ENCODE data around the gene ALDH1A3. TPM values are rescaled to one million over a fixed set of nuclear protein-coding genes. Genes with fewer than 3 reads are reported as not detected.

The ALDH1A3 gene
- total RNA-seq, 2 experiments from 2014 or later, result not detected

GRCh38 chr15:100890051-100890720, 10.6 kb downstream of the ALDH1A3 start:
- TF ChIP-seq CTCF (IDR thresholded peaks at IDR 0.05), result no peak
- no peak overlapping the region for H3K4me3 Mint-ChIP-seq
- intact Hi-C loops (cut with DNase I, micrococcal nuclease), result no loop called here
- H3K27ac ChIP-seq (ENCODE audit: low read depth in 1 of 2, low read length in 2 of 2), result no peak overlapping the region
- ChIA-PET POLR2A (no interaction called here), CTCF (no interaction called here)
- peaks cover 81% of the 10 kb centered on the region for H3K27me3 Mint-ChIP-seq
- H3K4me1 Mint-ChIP-seq (ENCODE audit: low read depth), result no peaks in the 10 kb centered on the region
- no peaks in the 10 kb centered on the region for H3K9me3 Mint-ChIP-seq
- H3K4me3 ChIP-seq (ENCODE audit: low read length), result no peak overlapping the region
- no peak for DNase-seq
- H3K4me1 ChIP-seq (ENCODE audit: insufficient read depth, low read length), result peaks cover 3% of the 10 kb centered on the region
- no peak overlapping the region for H3K27ac Mint-ChIP-seq
- no peaks in the 10 kb centered on the region for H3K36me3 ChIP-seq (ENCODE audit: insufficient read depth, low read length)
- ATAC-seq (ENCODE audit: poor library complexity), result no peak
- peaks cover 34 to 54% of the 10 kb centered on the region in 2 experiments for H3K27me3 ChIP-seq (ENCODE audit: control insufficient read depth in 1 of 2, insufficient read depth in 2 of 2, low read length in 2 of 2)
- no peaks in the 10 kb centered on the region for H3K36me3 Mint-ChIP-seq (ENCODE audit: low read depth)
- H3K9me3 ChIP-seq (ENCODE audit: control insufficient read depth in 1 of 2, insufficient read depth in 1 of 2, low read length in 2 of 2), result peaks cover 0 to 3% of the 10 kb centered on the region in 2 experiments

- H3K4me1 Mint-ChIP-seq (ENCODE audit: low read depth), result no peaks in the 10 kb centered on the region
- no peaks in the 10 kb centered on the region for H3K9me3 Mint-ChIP-seq
- no peak overlapping the region for H3K27ac ChIP-seq (ENCODE audit: low read depth in 1 of 2, low read length in 2 of 2)
- no peaks in the 10 kb centered on the region for H3K36me3 ChIP-seq (ENCODE audit: insufficient read depth, low read length)
- no peak for TF ChIP-seq CTCF (IDR thresholded peaks at IDR 0.05)
- peaks cover 3% of the 10 kb centered on the region for H3K4me1 ChIP-seq (ENCODE audit: insufficient read depth, low read length)
- DNase-seq (no peak), ATAC-seq (ENCODE audit: poor library complexity) (no peak)
- peaks cover 34 to 48% of the 10 kb centered on the region in 2 experiments for H3K27me3 ChIP-seq (ENCODE audit: control insufficient read depth in 1 of 2, insufficient read depth in 2 of 2, low read length in 2 of 2)
- intact Hi-C loops (cut with DNase I, micrococcal nuclease), result no loop called here
- CTCF ChIA-PET, result no interaction called here
- no peak overlapping the region for H3K27ac Mint-ChIP-seq
- no peak overlapping the region for H3K4me3 Mint-ChIP-seq
- H3K9me3 ChIP-seq (ENCODE audit: control insufficient read depth in 1 of 2, insufficient read depth in 1 of 2, low read length in 2 of 2), result peaks cover 0 to 3% of the 10 kb centered on the region in 2 experiments
- POLR2A ChIA-PET, result no interaction called here
- no peaks in the 10 kb centered on the region for H3K36me3 Mint-ChIP-seq (ENCODE audit: low read depth)
- H3K4me3 ChIP-seq (ENCODE audit: low read length), result no peak overlapping the region
- peaks cover 75% of the 10 kb centered on the region for H3K27me3 Mint-ChIP-seq
Measured at GRCh38 chr15:100890850-100891249, 11.2 kb downstream of the ALDH1A3 start.

GRCh38 chr15:100891307-100892012, 11.8 kb downstream of the ALDH1A3 start:
- CTCF ChIA-PET, result no interaction called here
- H3K27me3 ChIP-seq (ENCODE audit: control insufficient read depth in 1 of 2, insufficient read depth in 2 of 2, low read length in 2 of 2), result peaks cover 34 to 42% of the 10 kb centered on the region in 2 experiments
- Mint-ChIP-seq H3K27ac (no peak overlapping the region), H3K4me1 (ENCODE audit: low read depth) (no peaks in the 10 kb centered on the region), H3K27me3 (peaks cover 71% of the 10 kb centered on the region), H3K4me3 (no peak overlapping the region), H3K36me3 (ENCODE audit: low read depth) (no peaks in the 10 kb centered on the region), H3K9me3 (no peaks in the 10 kb centered on the region)
- POLR2A ChIA-PET, result no interaction called here
- intact Hi-C loops (cut with DNase I, micrococcal nuclease), result no loop called here
- no peaks in the 10 kb centered on the region for H3K36me3 ChIP-seq (ENCODE audit: insufficient read depth, low read length)
- H3K27ac ChIP-seq (ENCODE audit: low read depth in 1 of 2, low read length in 2 of 2), result no peak overlapping the region
- peaks cover 3% of the 10 kb centered on the region for H3K4me1 ChIP-seq (ENCODE audit: insufficient read depth, low read length)
- ATAC-seq (ENCODE audit: poor library complexity) (no peak), DNase-seq (no peak)
- H3K9me3 ChIP-seq (ENCODE audit: control insufficient read depth in 1 of 2, insufficient read depth in 1 of 2, low read length in 2 of 2), result peaks cover 0 to 3% of the 10 kb centered on the region in 2 experiments
- no peak overlapping the region for H3K4me3 ChIP-seq (ENCODE audit: low read length)
- no peak for TF ChIP-seq CTCF (IDR thresholded peaks at IDR 0.05)
